GM12891 (cell line): ENCODE measurements around the gene WNT11.

Experiments used
- PAX5 ChIP-seq: IDR thresholded peaks from 2 replicates; pipeline ENCODE4 v1.6.1; 2011; ENCODE audit warnings: low read length, moderate library complexity, mild to moderate bottlenecking; ENCODE audit not compliant: insufficient read depth, severe bottlenecking
- POLR2A ChIP-seq: IDR thresholded peaks from 2 replicates; pipeline ENCODE4 v1.6.1; 2011; ENCODE audit warnings: low read depth, low read length, control low read depth

GRCh38 chr11:76237000-76237649 is 30.8 kb upstream of the WNT11 start:
- no peak for TF ChIP-seq POLR2A
- no peak for TF ChIP-seq PAX5
